ENCODE results near the gene YAP1. TPM values are rescaled to one million over a fixed set of nuclear protein-coding genes. Genes with fewer than 3 reads are reported as not detected.

YAP1 gene
- total RNA-seq, 1 donor from 2014 or later, result 129 TPM

GRCh38 chr11:102166175-102167064 is 56.2 kb downstream of the YAP1 start:
- Mint-ChIP-seq H3K4me3 (ENCODE audit: unreplicated experiment) (no peak overlapping the region), H3K9me3 (ENCODE audit: unreplicated experiment) (no peaks in the 10 kb centered on the region), H3K36me3 (ENCODE audit: low read depth, unreplicated experiment) (peaks cover 6% of the 10 kb centered on the region), H3K27me3 (ENCODE audit: low read depth, unreplicated experiment) (no peaks in the 10 kb centered on the region), H3K4me1 (ENCODE audit: low read depth, unreplicated experiment) (peaks cover 19% of the 10 kb centered on the region), H3K27ac (ENCODE audit: unreplicated experiment) (no peak overlapping the region)
- Histone ChIP-seq H2AFZ (ENCODE audit: low read depth, low read length) (no peak overlapping the region), H3K79me2 (ENCODE audit: insufficient read depth, low read length) (peaks cover 88% of the 10 kb centered on the region), H3K9ac (ENCODE audit: low read length) (no peak overlapping the region), H4K20me1 (ENCODE audit: insufficient read depth, low read length) (peaks cover 14% of the 10 kb centered on the region), H3K4me1 (ENCODE audit: insufficient read depth, low read length) (peaks cover 20% of the 10 kb centered on the region), H3K27me3 (ENCODE audit: insufficient read depth, low read length) (no peaks in the 10 kb centered on the region), H3K4me3 (ENCODE audit: insufficient read depth, low read depth, low read length) (no peak overlapping the region), H3K9me3 (ENCODE audit: insufficient read depth, low read depth, low read length) (no peaks in the 10 kb centered on the region), H3K27ac (ENCODE audit: low read depth, low read length) (no peak overlapping the region), H3K4me2 (ENCODE audit: low read length) (no peak overlapping the region), H3K36me3 (ENCODE audit: insufficient read depth, low read length) (peaks cover 18% of the 10 kb centered on the region)
- DNase-seq (ENCODE audit: low read depth) (no peak), FAIRE-seq (peak; percentile 39)
- TF ChIP-seq EZH2 (IDR thresholded peaks at IDR 0.05; ENCODE audit: insufficient read depth, low read length) (no peak), CTCF (IDR thresholded peaks at IDR 0.05; ENCODE audit: insufficient read depth, low read depth, low read length) (no peak)

DNA sequence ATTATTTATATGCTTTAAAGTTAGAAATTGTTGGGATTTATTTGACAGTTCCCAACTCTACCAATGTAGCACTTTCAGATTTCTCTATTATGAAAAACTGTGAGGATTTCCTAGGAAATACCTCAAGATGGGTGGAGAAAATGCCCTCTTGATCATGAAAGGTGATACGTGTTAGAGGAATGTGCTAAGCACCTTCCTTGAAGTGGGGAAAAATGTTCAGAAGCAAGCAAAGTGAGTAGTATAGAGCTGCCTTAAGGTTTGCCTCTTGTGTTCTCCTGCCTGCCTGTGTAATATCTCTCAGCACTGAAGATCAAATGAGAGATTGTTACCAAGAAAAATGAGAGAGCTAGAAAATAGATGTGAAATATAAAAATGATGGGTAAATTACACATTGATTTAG is 58.2 kb downstream of the YAP1 start:
- no peak overlapping the region for H3K4me2 ChIP-seq (ENCODE audit: low read length)
- Mint-ChIP-seq H3K36me3 (ENCODE audit: low read depth, unreplicated experiment) (peaks cover 9% of the 10 kb centered on the region), H3K4me3 (ENCODE audit: unreplicated experiment) (peak overlapping the region; percentile 64), H3K4me1 (ENCODE audit: low read depth, unreplicated experiment) (peaks cover 23% of the 10 kb centered on the region), H3K27me3 (ENCODE audit: low read depth, unreplicated experiment) (no peaks in the 10 kb centered on the region), H3K9me3 (ENCODE audit: unreplicated experiment) (no peaks in the 10 kb centered on the region), H3K27ac (ENCODE audit: unreplicated experiment) (peak overlapping the region; percentile 83)
- peak; percentile 9 for FAIRE-seq
- H3K9me3 ChIP-seq (ENCODE audit: insufficient read depth, low read depth, low read length), result no peaks in the 10 kb centered on the region
- H3K36me3 ChIP-seq (ENCODE audit: insufficient read depth, low read length), result peaks cover 8% of the 10 kb centered on the region
- H3K79me2 ChIP-seq (ENCODE audit: insufficient read depth, low read length), result peaks cover 86% of the 10 kb centered on the region
- peaks cover 37% of the 10 kb centered on the region for H3K4me1 ChIP-seq (ENCODE audit: insufficient read depth, low read length)
- no peaks in the 10 kb centered on the region for H3K27me3 ChIP-seq (ENCODE audit: insufficient read depth, low read length)
- H3K27ac ChIP-seq (ENCODE audit: low read depth, low read length), result no peak overlapping the region
- H3K4me3 ChIP-seq (ENCODE audit: insufficient read depth, low read depth, low read length), result no peak overlapping the region
- TF ChIP-seq EZH2 (IDR thresholded peaks at IDR 0.05; ENCODE audit: insufficient read depth, low read length), result no peak
- H4K20me1 ChIP-seq (ENCODE audit: insufficient read depth, low read length), result peaks cover 2% of the 10 kb centered on the region
- DNase-seq (ENCODE audit: low read depth), result no peak
- no peak overlapping the region for H3K9ac ChIP-seq (ENCODE audit: low read length)
- no peak overlapping the region for H2AFZ ChIP-seq (ENCODE audit: low read depth, low read length)

DNA sequence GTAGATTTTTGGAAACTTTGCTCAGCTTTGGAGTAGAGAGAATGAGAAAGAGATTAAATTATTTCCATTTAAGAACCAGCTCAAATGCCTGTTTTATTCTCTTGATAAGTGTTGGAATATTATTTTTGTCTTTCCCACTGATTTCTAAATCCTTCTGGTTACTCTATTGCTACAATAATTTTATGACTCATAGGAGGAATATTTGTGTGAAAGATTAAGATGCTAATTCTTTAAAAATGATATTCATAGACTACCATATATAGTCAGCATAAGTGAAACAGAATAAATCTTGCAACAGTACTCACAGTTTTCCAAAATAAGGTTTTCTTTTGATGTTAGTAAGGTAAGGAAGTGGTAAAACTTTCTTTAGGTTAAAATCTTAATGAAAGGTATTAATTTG is 60.9 kb downstream of the YAP1 start:
- FAIRE-seq, result peak; percentile 78
- H3K27me3 ChIP-seq (ENCODE audit: insufficient read depth, low read length), result no peaks in the 10 kb centered on the region
- Mint-ChIP-seq H3K4me1 (ENCODE audit: low read depth, unreplicated experiment) (peaks cover 23% of the 10 kb centered on the region), H3K4me3 (ENCODE audit: unreplicated experiment) (no peak overlapping the region), H3K27ac (ENCODE audit: unreplicated experiment) (peak overlapping the region; percentile 41), H3K9me3 (ENCODE audit: unreplicated experiment) (no peaks in the 10 kb centered on the region), H3K27me3 (ENCODE audit: low read depth, unreplicated experiment) (no peaks in the 10 kb centered on the region), H3K36me3 (ENCODE audit: low read depth, unreplicated experiment) (peaks cover 18% of the 10 kb centered on the region)
- H3K27ac ChIP-seq (ENCODE audit: low read depth, low read length), result peak overlapping the region; percentile 76
- peak; percentile 71 for DNase-seq (ENCODE audit: low read depth)
- H3K9ac ChIP-seq (ENCODE audit: low read length), result peak overlapping the region; percentile 44
- no peaks in the 10 kb centered on the region for H3K9me3 ChIP-seq (ENCODE audit: insufficient read depth, low read depth, low read length)
- H3K79me2 ChIP-seq (ENCODE audit: insufficient read depth, low read length), result peaks cover 87% of the 10 kb centered on the region
- H3K4me3 ChIP-seq (ENCODE audit: insufficient read depth, low read depth, low read length), result no peak overlapping the region
- TF ChIP-seq EZH2 (IDR thresholded peaks at IDR 0.05; ENCODE audit: insufficient read depth, low read length) (no peak), CTCF (IDR thresholded peaks at IDR 0.05; ENCODE audit: insufficient read depth, low read depth, low read length) (no peak)
- H3K4me2 ChIP-seq (ENCODE audit: low read length), result peak overlapping the region; percentile 56
- H4K20me1 ChIP-seq (ENCODE audit: insufficient read depth, low read length), result peaks cover 3% of the 10 kb centered on the region
- H3K36me3 ChIP-seq (ENCODE audit: insufficient read depth, low read length), result peaks cover 7% of the 10 kb centered on the region
- peaks cover 37% of the 10 kb centered on the region for H3K4me1 ChIP-seq (ENCODE audit: insufficient read depth, low read length)
- H2AFZ ChIP-seq (ENCODE audit: low read depth, low read length), result no peak overlapping the region
